AG09309 (cell line): ENCODE measurements around the gene PFDN1.

ENCODE experiments used
- DNase-seq: peaks from one replicate; pipeline ENCODE4 v3.0.0-alpha.2; 2010; ENCODE audit warnings: low read depth
- H3K4me3 ChIP-seq: 2 replicates; pipeline ENCODE4 v1.5.1; 2011; ENCODE audit warnings: mild to moderate bottlenecking, low read depth, low read length, moderate library complexity; ENCODE audit not compliant: control insufficient read depth
- CTCF ChIP-seq: IDR thresholded peaks from 2 replicates; pipeline ENCODE4 v1.5.1; 2011; ENCODE audit warnings: mild to moderate bottlenecking, low read depth, low read length, inconsistent platforms; ENCODE audit not compliant: insufficient read depth, control insufficient read depth; ENCODE audit errors: missing control alignments

PFDN1 gene

GRCh38 chr5:140259500-140259899 lies 43.4 kb downstream of the PFDN1 start:
- H3K4me3 ChIP-seq: no peak overlapping the region
- TF ChIP-seq CTCF: no peak
- DNase-seq: no peak

GRCh38 chr5:140258873-140259272 lies 44.0 kb downstream of the PFDN1 start:
- no peak overlapping the region for H3K4me3 ChIP-seq
- no peak for TF ChIP-seq CTCF
- no peak for DNase-seq

GRCh38 chr5:140258016-140258415 lies 44.9 kb downstream of the PFDN1 start:
- no peak for DNase-seq
- H3K4me3 ChIP-seq: no peak overlapping the region
- TF ChIP-seq CTCF: no peak

- no peak overlapping the region for H3K4me3 ChIP-seq
- no peak for TF ChIP-seq CTCF
- DNase-seq: no peak
Measured at GRCh38 chr5:140256726-140257125, 46.2 kb downstream of the PFDN1 start.

- DNase-seq: no peak
- no peak for TF ChIP-seq CTCF
- no peak overlapping the region for H3K4me3 ChIP-seq
Measured at GRCh38 chr5:140255460-140256157, 47.3 kb downstream of the PFDN1 start.

- no peak overlapping the region for H3K4me3 ChIP-seq
- DNase-seq: no peak
- no peak for TF ChIP-seq CTCF
Measured at GRCh38 chr5:140253985-140254384, 48.9 kb downstream of the PFDN1 start.
